GM12878 (cell line): Measurements from ENCODE around the gene NKD2. TPM values are rescaled to one million over a fixed set of nuclear protein-coding genes. Genes with fewer than 3 reads are reported as not detected.

Experiments
- ATAC-seq: fragments of 200-7000 bp; cut with Tn5 transposase; 3 replicates; pipeline ENCODE4 v1.9.1; 2020; ENCODE audit warnings: mild to moderate bottlenecking, moderate library complexity
- BruUV-seq: library from RNA; stranded (reverse); fragments of 400-500 nt; replicated peaks from 2 replicates; lab custom pipeline; 2021; lab: Mats Ljungman, UMichigan
- CTCF ChIA-PET: fragments of 300-600 bp; sonication (Branson Sonifier 250); formaldehyde crosslinking; extraction: SDS; loops from one replicate; lab custom pipeline; 2021; ENCODE audit warnings: inconsistent platforms; lab: Yijun Ruan, JAX
- POLR2A ChIA-PET: fragments of 350-600 bp; formaldehyde crosslinking; extraction: SDS; loops from one replicate; lab custom pipeline; 2021; ENCODE audit warnings: inconsistent platforms; lab: Charles Lee
- RAD21 ChIA-PET: fragments of 300-600 bp; sonication (Branson Sonifier 250); formaldehyde crosslinking; loops from one replicate; lab custom pipeline; 2023; ENCODE audit warnings: antibody characterized with exemption; ENCODE audit not compliant: unreplicated experiment; lab: Charles Lee
- SMC1A ChIA-PET: fragments of 300-600 bp; sonication (Branson Sonifier 250); formaldehyde crosslinking; loops from one replicate; lab custom pipeline; 2023; ENCODE audit not compliant: unreplicated experiment, uncharacterized antibody; lab: Charles Lee
- DNase-seq: peaks from one replicate; pipeline ENCODE4 v3.0.0-alpha.2; 2011; ENCODE audit warnings: low read depth, low spot score
- FAIRE-seq: peaks from 3 replicates; lab custom pipeline; 2011; peaks lifted over from hg19 to GRCh38; lab: Jason Lieb, UNC
- H2AFZ ChIP-seq: 2 replicates; pipeline ENCODE4 v1.6.0; 2011; ENCODE audit warnings: low read depth, low read length, control low read depth; ENCODE audit not compliant: control insufficient read depth
- H3K27ac ChIP-seq: 2 replicates; pipeline ENCODE4 v1.5.1; 2011; ENCODE audit warnings: control low read depth; ENCODE audit not compliant: control insufficient read depth, insufficient read depth
- H3K27me3 ChIP-seq, 2 experiments: replicated peaks in 1 of 2; 2 replicates each; pipeline versions ENCODE4 v1.6.0 to v1.6.1; 2011; ENCODE audit warnings: low read length in 1 of 2; ENCODE audit not compliant: control insufficient read depth in 2 of 2, insufficient read depth in 2 of 2
- H3K36me3 ChIP-seq, 2 experiments: 2 replicates each; pipeline ENCODE4 v1.5.1; 2011; ENCODE audit warnings: low read length in 1 of 2; ENCODE audit not compliant: control insufficient read depth in 2 of 2, insufficient read depth in 2 of 2
- H3K4me1 ChIP-seq: 2 replicates; pipeline ENCODE4 v1.6.1; 2011; ENCODE audit warnings: mild to moderate bottlenecking, low read length, moderate library complexity, mixed read lengths; ENCODE audit not compliant: control insufficient read depth, insufficient read depth
- H3K4me2 ChIP-seq: 2 replicates; pipeline ENCODE4 v1.6.0; 2011; ENCODE audit warnings: control low read depth; ENCODE audit not compliant: control insufficient read depth, insufficient read depth
- H3K4me3 ChIP-seq: fragments of 200-600 bp; sonication (generic); 2 replicates; pipeline ENCODE4 v1.5.1; 2016
- H3K79me2 ChIP-seq: 2 replicates; pipeline ENCODE4 v1.6.0; 2011; ENCODE audit warnings: low read length; ENCODE audit not compliant: control insufficient read depth, insufficient read depth
- H3K9ac ChIP-seq: 2 replicates; pipeline ENCODE4 v1.8.0; 2011; ENCODE audit warnings: low read length, control low read depth, mixed read lengths; ENCODE audit not compliant: control insufficient read depth, insufficient read depth
- H3K9me3 ChIP-seq: replicated peaks from 3 replicates; pipeline ENCODE4 v1.5.1; 2011; ENCODE audit warnings: mild to moderate bottlenecking, low read length; ENCODE audit not compliant: control insufficient read depth, insufficient read depth
- H4K20me1 ChIP-seq: 2 replicates; pipeline ENCODE4 v1.6.0; 2011; ENCODE audit not compliant: control insufficient read depth, insufficient read depth
- CHD2 ChIP-seq: IDR thresholded peaks from 2 replicates; pipeline ENCODE4 v1.6.1; 2011; ENCODE audit warnings: low read depth, low read length, improper control_type of control experiment, borderline replicate concordance
- CREM ChIP-seq: IDR thresholded peaks from 2 replicates; pipeline ENCODE4 v1.6.1; 2014; ENCODE audit warnings: antibody characterized with exemption, low read depth
- POLR2AphosphoS5 ChIP-seq: IDR thresholded peaks from 2 replicates; pipeline ENCODE4 v1.6.1; 2011; ENCODE audit warnings: mild to moderate bottlenecking, low read length, inconsistent platforms
- RBBP5 ChIP-seq: fragments of 200-600 bp; sonication (generic); conservative IDR thresholded peaks from 2 replicates; pipeline ENCODE4 v1.6.1; 2016
- ZNF207 ChIP-seq: fragments of 450-650 bp; IDR thresholded peaks from 2 replicates; pipeline ENCODE4 v1.6.1; 2014; ENCODE audit warnings: antibody characterized with exemption, mild to moderate bottlenecking, borderline replicate concordance
- WGBS: methylation state at CpG from one replicate; pipeline ENCODE4 v1.1.6; 2016; ENCODE audit warnings: low lambda C conversion rate; ENCODE audit not compliant: insufficient replicate concordance, insufficient coverage; ENCODE audit errors: missing lambda C conversion rate; 5-methylcytosine and 5-hydroxymethylcytosine counted together
- in situ Hi-C: fragments of 300-500 bp; cut with MboI; formaldehyde crosslinking; loops from 9 replicates; pipeline ENCODE4 v1.14.3; 2018; ENCODE audit warnings: mixed read lengths
- intact Hi-C: fragments of 100-400 bp; cut with micrococcal nuclease; formaldehyde crosslinking; loops from one replicate; pipeline ENCODE4 v1.14.2; 2022; ENCODE audit not compliant: unreplicated experiment
- polyA plus RNA-seq, 11 experiments: library from polyadenylated mRNA; depleted of rRNA in 4 of 11; unstranded in 6 of 11; stranded (reverse) in 5 of 11; fragments of >200 nt; fragmentation: Nextera tagmentation in 4 of 11; fragmentation: Illumina TruSeq in 1 of 11; extraction: Ambion mirVana in 4 of 11; extraction: Trizol in 1 of 11; gene quantifications; 1 replicate in 1 of 11; 2 replicates in 10 of 11; pipeline versions ENCODE4 v1.2.1 to v1.2.3, GENCODE V29; 2011 to 2016; ENCODE audit warnings: inconsistent platforms in 2 of 11, missing spikeins in 2 of 11, low read depth in 1 of 11
- total RNA-seq, 4 experiments: library from RNA; depleted of rRNA in 3 of 4; stranded (reverse); fragments of >200 nt in 3 of 4; fragmentation: Illumina TruSeq in 1 of 4; extraction: Trizol in 1 of 4; gene quantifications; 2 replicates each; pipeline versions ENCODE4 v1.2.1 to v1.2.3, GENCODE V29; 2013 to 2021
- TF ChIP-seq, protein P1 (sequence below): fragments of 450-650 bp; IDR thresholded peaks from 2 replicates; pipeline ENCODE4 v1.6.1; 2016; ENCODE audit warnings: mild to moderate bottlenecking, moderate library complexity, borderline replicate concordance

The NKD2 gene
- total and polyA plus RNA-seq, 10 of the 15 experiments (the other 5 are each of a cell fraction or from before 2014, with no cell fraction given), result 0.20 to 0.83 (median 0.26) TPM; not detected in 7

DNA sequence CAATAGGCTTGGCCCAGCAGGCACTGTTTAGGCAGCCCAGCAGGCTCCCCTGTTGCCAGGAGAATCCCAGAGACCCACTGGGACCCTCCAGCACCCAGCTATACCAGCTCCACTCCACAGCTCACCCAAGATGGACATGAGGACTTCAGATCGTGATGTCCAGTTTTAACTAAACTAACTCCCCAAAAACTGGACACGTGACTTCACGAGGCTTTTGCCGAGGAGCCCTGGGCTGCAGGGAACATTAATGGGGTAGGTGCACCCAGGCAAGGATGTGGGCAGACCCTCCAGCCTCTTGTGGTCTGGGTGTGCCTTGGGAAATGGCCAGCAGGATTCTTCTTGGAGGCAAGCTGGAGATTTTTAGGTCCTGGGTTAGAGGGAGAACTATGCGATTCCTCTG is 8.9 kb upstream of the NKD2 start:
- no peak for DNase-seq
- CTCF ChIA-PET, result no interaction called here
- ATAC-seq, result no peak
- BruUV-seq, result no TSS peak
- peaks cover 0 to 2% of the 10 kb centered on the region in 2 experiments; a peak in 3 of 4 replicates for H3K27me3 ChIP-seq
- RAD21 ChIA-PET, result no interaction called here
- no peak overlapping the region for H3K4me2 ChIP-seq
- no peak overlapping the region for H2AFZ ChIP-seq
- no peak overlapping the region for H3K27ac ChIP-seq
- TF ChIP-seq, protein P1, sequence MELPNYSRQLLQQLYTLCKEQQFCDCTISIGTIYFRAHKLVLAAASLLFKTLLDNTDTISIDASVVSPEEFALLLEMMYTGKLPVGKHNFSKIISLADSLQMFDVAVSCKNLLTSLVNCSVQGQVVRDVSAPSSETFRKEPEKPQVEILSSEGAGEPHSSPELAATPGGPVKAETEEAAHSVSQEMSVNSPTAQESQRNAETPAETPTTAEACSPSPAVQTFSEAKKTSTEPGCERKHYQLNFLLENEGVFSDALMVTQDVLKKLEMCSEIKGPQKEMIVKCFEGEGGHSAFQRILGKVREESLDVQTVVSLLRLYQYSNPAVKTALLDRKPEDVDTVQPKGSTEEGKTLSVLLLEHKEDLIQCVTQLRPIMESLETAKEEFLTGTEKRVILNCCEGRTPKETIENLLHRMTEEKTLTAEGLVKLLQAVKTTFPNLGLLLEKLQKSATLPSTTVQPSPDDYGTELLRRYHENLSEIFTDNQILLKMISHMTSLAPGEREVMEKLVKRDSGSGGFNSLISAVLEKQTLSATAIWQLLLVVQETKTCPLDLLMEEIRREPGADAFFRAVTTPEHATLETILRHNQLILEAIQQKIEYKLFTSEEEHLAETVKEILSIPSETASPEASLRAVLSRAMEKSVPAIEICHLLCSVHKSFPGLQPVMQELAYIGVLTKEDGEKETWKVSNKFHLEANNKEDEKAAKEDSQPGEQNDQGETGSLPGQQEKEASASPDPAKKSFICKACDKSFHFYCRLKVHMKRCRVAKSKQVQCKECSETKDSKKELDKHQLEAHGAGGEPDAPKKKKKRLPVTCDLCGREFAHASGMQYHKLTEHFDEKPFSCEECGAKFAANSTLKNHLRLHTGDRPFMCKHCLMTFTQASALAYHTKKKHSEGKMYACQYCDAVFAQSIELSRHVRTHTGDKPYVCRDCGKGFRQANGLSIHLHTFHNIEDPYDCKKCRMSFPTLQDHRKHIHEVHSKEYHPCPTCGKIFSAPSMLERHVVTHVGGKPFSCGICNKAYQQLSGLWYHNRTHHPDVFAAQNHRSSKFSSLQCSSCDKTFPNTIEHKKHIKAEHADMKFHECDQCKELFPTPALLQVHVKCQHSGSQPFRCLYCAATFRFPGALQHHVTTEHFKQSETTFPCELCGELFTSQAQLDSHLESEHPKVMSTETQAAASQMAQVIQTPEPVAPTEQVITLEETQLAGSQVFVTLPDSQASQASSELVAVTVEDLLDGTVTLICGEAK, result no peak
- TF ChIP-seq ZNF207, result no peak
- no peak for TF ChIP-seq POLR2AphosphoS5
- TF ChIP-seq CREM, result no peak
- no peak for TF ChIP-seq CHD2
- TF ChIP-seq RBBP5, result no peak
- in situ Hi-C loops, result no loop called here
- no peaks in the 10 kb centered on the region; the same call in 1 of the 2 replicates for H4K20me1 ChIP-seq
- POLR2A ChIA-PET, result no interaction called here
- WGBS, result 23% methylated on average over 5 of the region's 5 CpGs
- H3K4me1 ChIP-seq, result no peaks in the 10 kb centered on the region
- SMC1A ChIA-PET, result no interaction called here
- H3K9ac ChIP-seq, result no peak overlapping the region
- H3K79me2 ChIP-seq, result no peaks in the 10 kb centered on the region
- H3K36me3 ChIP-seq, result no peaks in the 10 kb centered on the region
- intact Hi-C loops, result no loop called here
- no peaks in the 10 kb centered on the region for H3K9me3 ChIP-seq
- FAIRE-seq, result no peak
- H3K4me3 ChIP-seq, result no peak overlapping the region
